ENCODE results near the gene PHYHIPL. TPM values are rescaled to one million over a fixed set of nuclear protein-coding genes. Genes with fewer than 3 reads are reported as not detected.

Gene PHYHIPL
- polyA plus RNA-seq, 6 donors from 2014 or later, result not detected

Other genes with a start within 250 kb of the PHYHIPL start
- gene FAM13C, start 185.9 kb downstream of the PHYHIPL start, polyA plus RNA-seq (ENCODE audit: low read depth in 6 of 6), result not detected